Cardiac fibroblast (primary cell): ENCODE results near the gene OTUD5.
A peak's percentile ranks its signal among the peaks of the same experiment; 100 is the strongest.

Source experiments
- DNase-seq, 2 donors: peaks; one replicate each; pipeline versions ENCODE4 v3.0.0 to v3.0.0-alpha.2; 2010; ENCODE audit warnings: low read depth in 2 of 2
- H3K4me3 ChIP-seq, 2 donors: replicated peaks in 1 of 2; 1 replicate in 1 of 2; 2 replicates in 1 of 2; pipeline ENCODE4 v1.5.1; 2011; ENCODE audit warnings: low read depth in 2 of 2, low read length in 2 of 2, mild to moderate bottlenecking in 2 of 2, moderate library complexity in 1 of 2
- CTCF ChIP-seq: IDR thresholded peaks from one replicate; pipeline ENCODE4 v1.5.1; 2011; ENCODE audit warnings: low read depth, mild to moderate bottlenecking, low read length, inconsistent platforms

The OTUD5 gene

GRCh38 chrX:48974033-48974432 is 16.6 kb upstream of the OTUD5 start:
- no peak for DNase-seq
- TF ChIP-seq CTCF, result no peak
- no peak overlapping the region for H3K4me3 ChIP-seq

GRCh38 chrX:48972220-48973164 is 15.1 kb upstream of the OTUD5 start:
- peak overlapping the region; percentile 43 to 51 for H3K4me3 ChIP-seq
- peak; percentile 48 to 68 for DNase-seq
- TF ChIP-seq CTCF, result peak; percentile 56

GRCh38 chrX:48971249-48972219 is 14.1 kb upstream of the OTUD5 start, which contains the start of gene KCND1:
Gene KCND1, minus strand, starts transcription at chrX:48971844. Its CDS starts 1,573 bp downstream, at chrX:48970271.
- TF ChIP-seq CTCF, result no peak
- H3K4me3 ChIP-seq, result peak within 1 kb of the TSS; percentile 43 to 51
- peak; percentile 34 to 79 for DNase-seq

GRCh38 chrX:48969471-48969870 is 12.1 kb upstream of the OTUD5 start:
- no peak overlapping the region for H3K4me3 ChIP-seq
- no peak for DNase-seq
- no peak for TF ChIP-seq CTCF

- no peak for TF ChIP-seq CTCF
- no peak for DNase-seq
- H3K4me3 ChIP-seq, result no peak overlapping the region
These were observed 11.0 kb upstream of the OTUD5 start for GRCh38 chrX:48968377-48968776.

- peak; percentile 26 for DNase-seq
- no peak for TF ChIP-seq CTCF
- no peak overlapping the region for H3K4me3 ChIP-seq
These were observed 9.6 kb upstream of the OTUD5 start for GRCh38 chrX:48966796-48967579.
